NCI-H2227 treated with DMSO at 0.1 percent for 48 hours (cell line): ENCODE measurements around the gene ONECUT1.
"Not testable (repeated sequence)": the region's sequence is repeated elsewhere in the genome, so short reads cannot be mapped to it uniquely, and the experiment has no call there.

Experiments
- DNase-seq: peaks from one replicate; lab custom pipeline; 2025; lab: John Stamatoyannopoulos, UW

Gene ONECUT1

GRCh38 chr15:52790169-52790708, at the start of gene ONECUT1:
Gene ONECUT1 (minus strand): TSS chr15:52790336. CDS start chr15:52789884, 452 bp downstream.
- peak; percentile 47 for DNase-seq

- DNase-seq: no peak
Observed at GRCh38 chr15:52834379-52834778, 44.2 kb upstream of the ONECUT1 start.

GRCh38 chr15:52824169-52824942, 34.2 kb upstream of the ONECUT1 start:
- not testable (repeated sequence) for DNase-seq

- DNase-seq: no peak
Observed at GRCh38 chr15:52822475-52822874, 32.3 kb upstream of the ONECUT1 start.

GRCh38 chr15:52819253-52819652, 29.1 kb upstream of the ONECUT1 start:
- no peak for DNase-seq

GRCh38 chr15:52815899-52816298, 25.8 kb upstream of the ONECUT1 start:
- DNase-seq: not testable (repeated sequence)

GRCh38 chr15:52808996-52809395, 18.9 kb upstream of the ONECUT1 start:
- no peak for DNase-seq

- no peak for DNase-seq
Observed at GRCh38 chr15:52808441-52808840, 18.3 kb upstream of the ONECUT1 start.

- DNase-seq: no peak
Observed at GRCh38 chr15:52806284-52806655, 16.1 kb upstream of the ONECUT1 start.

GRCh38 chr15:52805351-52806283, 15.5 kb upstream of the ONECUT1 start:
- DNase-seq: no peak

- no peak for DNase-seq
Observed at GRCh38 chr15:52804526-52805081, 14.5 kb upstream of the ONECUT1 start.

- DNase-seq: no peak
Observed at GRCh38 chr15:52803467-52804306, 13.6 kb upstream of the ONECUT1 start.

- no peak for DNase-seq
Observed at GRCh38 chr15:52803108-52803466, 13.0 kb upstream of the ONECUT1 start.

- no peak for DNase-seq
Observed at GRCh38 chr15:52802110-52802509, 12.0 kb upstream of the ONECUT1 start.

GRCh38 chr15:52801748-52802085, 11.6 kb upstream of the ONECUT1 start:
- DNase-seq: no peak

GRCh38 chr15:52800828-52801747, 11.0 kb upstream of the ONECUT1 start:
- DNase-seq: no peak

- DNase-seq: no peak
Observed at GRCh38 chr15:52799145-52799811, 9.1 kb upstream of the ONECUT1 start.

GRCh38 chr15:52798529-52799101, 8.5 kb upstream of the ONECUT1 start:
- DNase-seq: no peak

GRCh38 chr15:52797625-52798501, 7.7 kb upstream of the ONECUT1 start:
- DNase-seq: no peak
